Stimulated activated CD4-positive, alpha-beta T cell treated with anti-CD3 and anti-CD28 coated beads, Interleukin-15, amount 100 ng/mL, for 1 hour (primary cell): ENCODE results near the gene FGF1.
"Not testable (repeated sequence)": the region's sequence is repeated elsewhere in the genome, so short reads cannot be mapped to it uniquely, and the experiment has no call there.

Experiments
- DNase-seq, 2 donors: peaks; one replicate each; pipeline ENCODE4 v3.0.0-alpha.2; 2020; ENCODE audit warnings: low read depth in 1 of 2, low spot score in 1 of 2

Gene FGF1

GRCh38 chr5:142671266-142671665, 14.6 kb downstream of the FGF1 start:
- no peak for DNase-seq

- DNase-seq = no peak
Measured at GRCh38 chr5:142670804-142671203, 15.1 kb downstream of the FGF1 start.

- DNase-seq = no peak
Measured at GRCh38 chr5:142669477-142669876, 16.4 kb downstream of the FGF1 start.

- DNase-seq = no peak
Measured at GRCh38 chr5:142668336-142668735, 17.6 kb downstream of the FGF1 start.

GRCh38 chr5:142667831-142668230, 18.1 kb downstream of the FGF1 start:
- DNase-seq = no peak

DNA sequence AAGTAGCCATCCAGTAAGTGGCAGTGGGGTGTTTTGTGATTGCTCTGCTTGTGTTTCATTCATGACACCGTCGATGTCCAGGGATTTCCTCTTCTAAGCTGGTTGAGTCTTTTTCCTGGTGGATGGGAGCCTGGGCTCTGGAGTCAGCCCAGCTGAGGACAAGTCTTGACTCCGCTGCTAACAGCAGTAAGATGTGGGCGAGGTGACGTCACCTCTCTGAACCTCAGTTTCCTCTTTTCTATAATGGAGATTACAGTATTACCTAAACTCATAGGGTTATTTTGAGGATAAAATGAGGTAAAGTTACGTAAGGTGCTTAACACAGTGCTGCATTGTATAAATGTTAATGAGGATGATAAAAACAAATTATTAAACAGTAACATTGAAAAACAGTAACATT, 21.3 kb downstream of the FGF1 start:
- no peak for DNase-seq

DNA sequence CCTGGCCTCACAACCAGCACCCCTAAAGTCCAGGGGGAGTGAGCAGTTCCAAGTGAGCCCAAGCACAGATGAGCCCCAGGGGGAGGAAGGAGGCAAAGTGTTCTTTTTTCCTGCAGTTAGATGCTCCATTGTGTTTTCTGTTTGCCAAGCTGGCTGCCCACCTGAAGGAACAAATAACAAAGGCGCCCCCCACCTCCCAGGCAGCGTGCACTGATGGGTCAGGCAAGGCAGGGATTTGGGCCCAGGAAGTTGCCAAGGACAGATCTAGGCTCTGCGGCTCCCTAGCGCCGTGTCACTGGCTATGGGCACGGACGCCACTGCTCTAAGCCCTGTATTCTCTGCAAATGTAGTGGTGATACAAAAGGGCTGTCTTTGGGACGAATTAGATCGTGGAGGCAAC, 21.8 kb downstream of the FGF1 start:
- DNase-seq = no peak

DNA sequence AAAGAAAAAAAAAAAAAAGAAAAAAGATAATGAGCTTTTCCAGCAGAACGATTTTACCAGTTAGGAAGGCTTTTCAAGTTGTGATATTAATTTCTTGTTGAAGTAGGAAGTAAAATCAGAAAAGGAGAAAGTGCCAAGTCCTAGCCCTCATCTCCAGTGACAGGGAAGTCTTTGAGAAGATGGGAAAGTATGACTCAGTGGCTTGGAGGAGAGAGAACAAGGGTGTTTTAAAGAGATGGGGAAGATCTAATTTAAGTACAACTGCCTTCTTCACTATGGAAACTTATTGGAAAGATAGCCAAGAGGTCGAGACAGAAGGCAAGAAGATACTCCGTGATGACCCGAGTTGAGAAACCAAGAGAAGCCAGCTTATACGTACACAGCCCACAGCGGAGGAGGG, 22.6 kb downstream of the FGF1 start:
- no peak for DNase-seq

DNA sequence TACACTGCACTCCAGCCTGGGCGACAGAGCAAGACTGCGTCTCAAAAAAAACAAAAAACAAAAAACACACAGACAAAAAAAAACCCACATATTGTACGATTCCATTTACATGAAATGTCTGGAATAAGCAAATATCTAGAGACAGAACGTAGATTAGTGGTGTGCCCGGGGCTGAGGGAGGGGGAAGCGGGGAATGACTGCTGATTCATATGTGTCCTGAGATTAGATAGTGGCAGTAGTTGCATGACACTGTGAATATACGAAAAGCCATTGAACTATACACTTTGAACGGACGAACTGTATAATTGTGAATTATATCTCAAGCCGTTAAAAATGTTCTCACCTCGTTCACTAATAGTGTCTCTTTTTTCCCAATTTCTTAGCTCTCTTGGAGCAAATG, 23.9 kb downstream of the FGF1 start:
- DNase-seq = no peak

GRCh38 chr5:142661143-142661542, 24.7 kb downstream of the FGF1 start:
- no peak for DNase-seq

DNA sequence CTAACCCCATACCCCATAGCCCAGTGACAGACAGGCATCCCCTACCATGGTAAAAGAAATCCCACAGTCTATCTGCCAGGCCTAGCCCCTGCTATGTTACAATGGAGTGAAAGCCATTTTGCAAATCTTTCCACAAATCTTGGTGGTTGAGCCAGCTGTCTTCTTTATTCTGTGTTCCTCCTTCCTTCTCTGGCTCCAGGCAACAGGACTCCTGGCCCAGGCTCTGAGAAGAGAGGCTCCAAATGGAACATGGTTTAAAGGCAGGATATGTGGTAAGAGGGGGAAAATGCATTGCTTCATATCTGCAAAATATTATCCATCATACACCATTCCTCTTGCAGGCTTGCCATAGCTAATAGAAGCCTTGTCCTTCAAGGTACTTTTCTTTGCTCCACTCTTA, 25.2 kb downstream of the FGF1 start:
- DNase-seq = no peak

GRCh38 chr5:142660196-142660595, 25.7 kb downstream of the FGF1 start:
- no peak for DNase-seq

DNA sequence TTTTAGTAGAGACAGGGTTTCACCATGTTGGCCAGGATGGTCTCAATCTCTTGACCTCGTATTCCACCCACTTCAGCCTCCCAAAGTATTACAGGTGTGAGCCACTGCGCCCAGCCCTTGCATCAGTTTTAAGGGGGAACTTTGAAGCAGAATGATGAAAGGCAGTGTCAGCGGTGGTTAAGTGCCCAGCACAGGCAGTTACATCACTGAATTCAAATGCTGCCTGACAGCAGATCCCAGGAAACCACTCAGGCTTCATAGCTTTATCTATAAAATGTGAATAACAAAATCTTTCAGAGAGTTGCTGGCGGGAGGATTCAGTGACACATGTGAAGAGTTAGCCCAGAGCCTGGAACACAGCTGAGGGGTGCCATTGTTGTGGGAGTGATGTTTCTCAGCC, 26.5 kb downstream of the FGF1 start:
- no peak for DNase-seq

DNA sequence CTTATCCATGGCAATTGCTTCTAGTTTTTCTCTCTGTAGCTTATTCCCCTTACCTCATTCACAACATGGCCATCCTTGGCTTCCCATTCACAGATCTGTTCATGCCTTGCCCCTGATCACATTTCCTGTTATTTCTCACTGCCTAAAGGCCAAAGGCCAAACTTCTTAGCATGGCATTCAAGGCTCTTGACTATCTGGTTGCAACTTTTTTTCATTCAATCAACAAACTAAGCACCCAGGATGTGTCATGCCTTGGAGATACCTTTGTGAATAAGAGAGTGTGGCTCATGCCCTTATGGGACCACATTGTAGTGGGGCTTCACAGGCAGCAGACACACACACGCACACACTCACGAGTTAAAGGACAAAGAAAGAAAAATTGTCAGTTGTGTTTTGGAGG, 27.6 kb downstream of the FGF1 start:
- DNase-seq = no peak

- DNase-seq = no peak
Measured at GRCh38 chr5:142657446-142657845, 28.4 kb downstream of the FGF1 start.

DNA sequence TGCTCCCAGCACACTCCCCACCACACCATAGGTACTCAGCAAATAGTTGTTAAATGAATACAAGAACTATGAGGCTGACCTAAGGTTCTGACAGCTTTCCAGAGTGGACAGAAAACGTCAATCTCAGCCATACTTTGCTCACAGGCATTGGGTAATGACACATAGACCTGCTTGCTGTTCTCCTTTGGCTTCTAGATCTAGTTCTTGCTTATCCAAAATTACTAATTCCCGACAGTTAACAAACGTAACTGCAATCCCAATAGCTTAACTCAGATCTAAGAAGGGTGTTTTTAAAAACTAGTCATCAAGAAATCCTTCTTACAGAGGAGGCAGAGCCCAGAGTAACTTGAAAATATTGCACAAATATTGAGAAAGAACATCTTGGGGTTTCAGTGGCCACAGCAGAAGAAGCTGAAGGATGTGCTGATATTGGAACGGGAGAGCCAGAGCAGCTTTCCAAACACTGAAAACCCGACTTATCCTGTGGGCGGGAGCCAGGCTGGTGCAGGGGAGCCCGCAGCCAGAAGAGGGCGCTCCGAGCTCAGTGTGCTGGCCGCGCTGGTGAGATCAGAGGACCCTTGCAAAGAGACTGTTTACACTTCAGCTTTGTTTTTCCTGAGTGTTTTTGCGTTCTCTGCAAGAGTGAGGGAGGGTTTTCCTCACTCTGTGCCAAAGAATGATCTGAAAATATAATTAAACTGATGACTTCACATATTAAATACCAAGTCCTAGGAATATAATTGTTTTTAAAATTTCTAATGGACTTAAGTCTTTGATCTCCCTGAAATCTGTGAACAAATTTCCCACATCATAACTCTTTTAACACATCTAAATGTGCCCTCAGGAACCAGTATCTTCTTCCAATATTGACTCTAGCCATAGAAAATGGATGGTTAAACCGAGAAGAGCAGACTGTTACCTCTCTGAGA, 30.3 kb downstream of the FGF1 start:
- peak; percentile 28 to 64 for DNase-seq

DNA sequence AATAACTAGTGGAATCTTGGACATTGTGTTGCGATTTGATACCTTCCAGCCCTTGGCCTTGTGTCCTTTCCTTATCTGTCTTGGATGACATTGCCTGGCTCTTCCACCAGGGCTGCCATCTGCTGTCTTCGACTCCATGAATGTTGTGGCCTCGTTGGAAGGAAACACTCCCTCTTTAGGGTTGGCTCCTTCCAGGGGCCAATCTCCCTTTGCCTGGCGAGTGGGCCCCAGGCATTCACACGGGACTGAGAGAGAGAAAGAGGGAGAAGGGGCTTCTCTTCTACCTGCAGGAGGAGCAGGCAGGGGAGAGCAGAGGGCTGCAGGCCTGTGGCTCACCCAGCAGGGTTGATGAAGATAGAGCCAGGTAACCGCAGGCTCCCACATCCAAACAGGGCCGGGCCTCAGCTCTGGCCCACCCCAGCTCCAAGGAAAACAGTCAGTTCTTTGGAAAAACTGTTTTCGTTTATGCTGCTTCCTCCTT, 31.3 kb downstream of the FGF1 start:
- DNase-seq = no peak

GRCh38 chr5:142653321-142653720, 32.6 kb downstream of the FGF1 start:
- no peak for DNase-seq

- DNase-seq = no peak
Measured at GRCh38 chr5:142652563-142652962, 33.3 kb downstream of the FGF1 start.

GRCh38 chr5:142650881-142651280, 35.0 kb downstream of the FGF1 start:
- no peak for DNase-seq

- DNase-seq = no peak
Measured at GRCh38 chr5:142650060-142650459, 35.8 kb downstream of the FGF1 start.

GRCh38 chr5:142648108-142648507, 37.8 kb downstream of the FGF1 start:
- not testable (repeated sequence) for DNase-seq

DNA sequence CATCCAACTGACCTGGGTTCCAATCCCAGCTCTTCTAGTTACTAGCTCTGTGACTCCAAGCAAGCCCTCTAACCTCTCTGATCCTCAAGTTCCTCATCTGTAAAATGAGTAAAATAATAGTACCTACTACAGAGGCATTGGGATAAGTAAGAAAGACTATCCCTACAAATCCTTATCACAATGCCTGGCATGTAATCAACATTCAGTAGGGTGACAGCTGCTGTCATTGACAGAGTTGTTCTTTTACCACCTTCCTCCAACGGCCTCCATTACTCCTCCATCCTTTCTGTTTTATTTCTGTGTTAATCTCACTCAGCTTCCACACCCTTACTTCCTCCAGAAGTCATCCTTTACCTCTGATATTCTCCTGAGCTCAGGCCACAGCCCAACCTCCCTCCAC, 40.4 kb downstream of the FGF1 start:
- no peak for DNase-seq
